H1 (cell line): ENCODE measurements around the gene SCRN1.

Experiments used
- CEBPB ChIP-seq: IDR thresholded peaks from 2 replicates; pipeline ENCODE4 v1.6.1; 2012; ENCODE audit warnings: low read depth, low read length
- CTCF ChIP-seq, 3 experiments: IDR thresholded peaks; 1 replicate in 2 of 3; 2 replicates in 1 of 3; pipeline versions ENCODE4 v1.5.1 to v1.6.1; 2011; ENCODE audit warnings: low read length in 3 of 3, mild to moderate bottlenecking in 3 of 3, inconsistent platforms in 2 of 3, low read depth in 1 of 3, moderate library complexity in 1 of 3; ENCODE audit not compliant: insufficient read depth in 1 of 3; ENCODE audit errors: control extremely low read depth in 1 of 3
- EP300 ChIP-seq, 2 experiments: IDR thresholded peaks; 1 replicate in 1 of 2; 2 replicates in 1 of 2; pipeline ENCODE4 v1.6.1; 2011 to 2012; ENCODE audit warnings: low read depth in 2 of 2, low read length in 2 of 2, mild to moderate bottlenecking in 2 of 2, borderline replicate concordance in 1 of 2, inconsistent platforms in 1 of 2, moderate library complexity in 1 of 2
- EZH2 ChIP-seq: fragments of 200-600 bp; sonication (generic); IDR thresholded peaks from 2 replicates; pipeline ENCODE4 v1.7.1; 2012; ENCODE audit warnings: low read depth, mild to moderate bottlenecking, moderate library complexity, low read length, inconsistent platforms; ENCODE audit not compliant: severe bottlenecking
- NRF1 ChIP-seq: IDR thresholded peaks from 2 replicates; pipeline ENCODE4 v1.6.1; 2011; ENCODE audit warnings: mild to moderate bottlenecking, low read depth, low read length, improper control_type of control experiment
- SRF ChIP-seq: IDR thresholded peaks from 2 replicates; pipeline ENCODE4 v1.6.1; 2011; ENCODE audit warnings: mild to moderate bottlenecking, low read depth, low read length, moderate library complexity

- no peak for TF ChIP-seq CTCF (IDR thresholded peaks at IDR 0.05; ENCODE audit: control extremely low read depth in 1 of 3, insufficient read depth in 1 of 3, low read depth in 1 of 3, low read length in 3 of 3)
- no peak for TF ChIP-seq CEBPB
- no peak for TF ChIP-seq NRF1
- no peak for TF ChIP-seq EZH2
- TF ChIP-seq EP300 (IDR thresholded peaks at IDR 0.05; ENCODE audit: borderline replicate concordance in 1 of 2, low read depth in 2 of 2, low read length in 2 of 2), result no peak
- TF ChIP-seq SRF, result no peak
These were observed 66.5 kb downstream of the SCRN1 start for GRCh38 chr7:29922921-29923700.
